Frontal cortex (tissue), 4 donors: ENCODE measurements around the gene CUL3. TPM values are rescaled to one million over a fixed set of nuclear protein-coding genes. Genes with fewer than 3 reads are reported as not detected.
A peak's percentile ranks its signal among the peaks of the same experiment; 100 is the strongest.
"Not testable (repeated sequence)": the region's sequence is repeated elsewhere in the genome, so short reads cannot be mapped to it uniquely, and the experiment has no call there.

Source experiments
- DNase-seq, 2 donors: peaks; one replicate each; pipeline ENCODE4 v3.0.0; 2012; ENCODE audit warnings: low spot score in 2 of 2
- FAIRE-seq: peaks from 2 replicates; lab custom pipeline; 2012; peaks lifted over from hg19 to GRCh38; lab: Jason Lieb, UNC
- total RNA-seq: library from RNA; depleted of rRNA; stranded (reverse); fragments of >200 nt; gene quantifications from one replicate; pipeline ENCODE4 v1.2.3, GENCODE V29; 2014
- donor health status: control.
- donor health status: control.
- donor health status: control.

Gene CUL3
- total RNA-seq, 1 donor from 2014 or later, result 95.0 TPM

DNA sequence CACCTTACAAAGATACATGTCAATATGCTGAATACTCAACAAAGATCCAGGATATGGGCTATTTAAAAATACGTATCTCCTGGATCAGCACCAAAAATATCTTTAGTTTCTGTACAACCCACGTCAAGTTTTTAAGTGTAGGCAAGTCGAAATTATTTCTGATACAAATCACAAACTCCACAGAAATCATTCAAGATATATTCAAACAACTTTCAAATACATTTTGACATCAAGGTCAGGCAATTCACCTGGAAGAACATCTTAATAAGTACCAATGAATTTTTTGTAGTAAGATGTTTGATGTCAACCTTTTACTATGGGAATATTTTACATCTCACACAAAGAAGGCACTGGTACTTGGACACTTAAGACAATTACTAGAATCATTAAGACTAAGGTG is 86.2 kb downstream of the CUL3 start:
- DNase-seq (no peak), FAIRE-seq (no peak)

DNA sequence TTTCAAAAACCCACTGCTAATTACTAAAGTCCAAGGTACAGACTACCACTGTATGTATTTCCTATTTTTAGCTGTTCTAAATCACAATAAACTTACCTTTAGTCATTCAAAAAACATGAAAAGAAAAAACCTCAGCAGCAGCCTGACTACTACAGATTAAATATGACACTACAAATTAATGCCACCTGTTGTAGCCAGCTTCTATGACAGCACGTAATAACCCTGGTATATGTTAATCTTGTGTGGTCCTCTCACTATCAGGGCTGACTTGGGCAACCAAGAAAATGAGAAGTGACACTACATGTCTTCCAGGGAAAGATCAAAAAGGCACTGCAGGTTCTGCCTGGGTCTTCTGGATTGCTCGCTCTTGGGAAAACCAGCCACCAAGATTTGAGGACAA is 92.6 kb downstream of the CUL3 start:
- DNase-seq, result no peak
- no peak for FAIRE-seq

DNA sequence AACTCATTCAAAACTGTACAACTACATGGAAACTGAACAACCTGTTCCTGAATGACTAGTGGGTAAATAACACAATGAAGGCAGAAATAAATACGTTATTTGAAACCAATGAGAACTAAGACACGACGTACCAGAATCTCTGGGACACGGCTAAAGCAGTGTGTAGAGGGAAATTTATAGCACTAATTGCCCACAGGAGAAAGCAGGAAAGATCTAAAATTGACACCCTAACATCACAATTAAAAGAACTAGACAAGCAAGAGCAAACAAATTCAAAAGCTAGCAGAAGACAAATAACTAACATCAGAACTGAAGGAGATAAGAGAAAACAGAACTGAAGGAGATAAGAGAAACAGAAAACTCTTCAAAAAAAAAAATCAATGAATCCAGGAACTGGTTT is 97.2 kb downstream of the CUL3 start:
- not testable (repeated sequence) for FAIRE-seq

DNA sequence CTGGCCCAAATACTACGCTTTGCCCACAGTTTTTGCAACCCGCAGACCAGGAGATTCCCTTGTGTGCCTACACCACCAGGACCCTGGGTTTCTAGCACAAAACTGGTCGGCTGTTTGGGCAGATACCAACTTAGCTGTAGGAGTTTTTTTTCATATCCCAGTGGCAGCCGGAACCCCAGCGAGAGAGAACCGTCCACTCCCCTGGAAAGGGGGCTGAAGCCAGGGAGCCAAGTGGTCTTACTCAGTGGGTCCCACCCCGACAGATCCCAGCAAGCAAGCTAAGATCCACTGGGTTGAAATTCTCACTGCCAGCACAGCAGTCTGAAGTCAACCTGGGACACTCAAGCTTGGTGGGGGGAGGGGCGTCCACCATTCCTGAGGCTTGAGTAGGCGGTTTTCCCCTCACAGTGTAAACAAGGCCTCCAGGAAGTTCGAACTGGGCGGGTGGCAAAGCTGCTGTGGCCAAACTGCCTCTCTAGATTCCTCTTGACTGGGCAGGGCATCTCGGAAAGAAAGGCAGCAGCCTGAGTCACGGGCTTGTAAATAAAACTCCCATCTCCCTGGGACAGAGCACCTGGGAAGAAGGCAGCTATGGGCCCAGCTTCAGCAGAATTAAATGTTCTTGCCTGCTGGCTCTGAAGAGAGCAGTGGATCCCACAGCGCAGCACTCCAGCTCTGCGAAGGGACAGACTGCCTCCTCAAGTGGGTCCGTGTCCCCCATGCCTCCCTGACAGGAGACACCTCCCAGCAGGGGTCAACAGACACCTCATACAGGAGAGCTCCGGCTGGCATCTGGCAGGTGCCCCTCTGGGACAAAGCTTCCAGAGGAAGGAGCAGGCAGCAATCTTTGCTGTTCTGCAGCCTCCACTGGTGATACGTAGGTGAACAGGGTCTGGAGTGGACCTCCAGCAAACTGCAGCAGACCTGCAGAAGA is 99.8 kb downstream of the CUL3 start:
- DNase-seq, FAIRE-seq: not testable (repeated sequence)

More for the DNA sequence above, 97.2 kb downstream of the CUL3 start:
- DNase-seq, result not testable (repeated sequence)

DNA sequence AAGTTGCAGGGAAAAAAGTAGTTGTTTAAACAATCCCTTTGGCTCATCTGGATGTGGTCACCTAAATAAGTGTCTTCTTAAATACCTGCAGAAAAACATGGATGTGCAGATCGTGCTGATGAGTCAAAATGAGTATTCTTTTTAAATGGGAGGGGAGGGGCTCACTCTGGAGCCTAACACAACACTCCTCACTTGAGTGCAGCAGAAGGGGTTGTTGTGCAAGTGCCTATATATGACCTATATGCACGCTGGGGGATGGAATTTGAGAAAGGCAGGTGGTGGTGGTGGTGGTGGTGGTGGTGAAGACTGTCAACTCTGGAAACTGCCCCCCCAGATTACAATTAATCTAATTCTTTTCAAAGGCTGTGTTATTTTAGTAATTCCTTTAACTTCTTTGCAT is 105.3 kb downstream of the CUL3 start:
- FAIRE-seq, result no peak
- no peak for DNase-seq

DNA sequence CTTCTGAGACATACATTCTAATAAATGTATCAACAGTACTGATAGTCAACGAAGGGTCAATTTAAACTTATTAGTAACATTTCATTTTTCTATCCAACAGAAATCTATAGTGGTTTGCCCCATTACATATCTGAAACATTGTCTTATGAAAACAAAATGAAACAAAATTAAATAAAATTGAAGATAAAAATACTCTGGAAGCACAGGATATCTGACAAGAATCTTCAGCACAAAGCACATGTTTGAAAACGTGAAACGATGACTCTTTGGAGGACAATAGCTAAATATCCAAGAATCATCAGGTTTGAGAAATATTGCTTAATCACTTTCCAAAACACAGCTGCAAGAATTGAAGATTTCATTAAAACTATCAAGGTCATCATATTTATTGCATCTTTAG is 112.3 kb downstream of the CUL3 start:
- FAIRE-seq (no peak), DNase-seq (no peak)

DNA sequence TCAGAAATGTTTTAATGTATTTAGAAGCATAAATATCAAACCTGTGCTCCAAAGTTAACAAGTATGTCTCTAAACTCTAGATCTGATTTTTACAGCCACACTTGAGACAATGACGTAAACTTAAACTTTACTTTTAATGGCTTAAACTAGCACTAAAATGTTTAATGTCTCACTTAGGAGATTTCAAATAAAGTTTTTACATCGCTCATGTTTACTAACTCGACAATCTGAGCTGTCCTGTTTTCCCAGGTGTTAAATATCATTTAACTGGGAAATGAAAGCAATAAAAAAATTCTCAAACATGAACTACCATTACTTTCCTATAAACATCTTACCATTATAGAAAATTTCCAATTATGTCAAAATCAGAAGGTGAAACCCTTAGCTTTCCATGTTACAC is 113.0 kb downstream of the CUL3 start:
- FAIRE-seq, result no peak
- no peak for DNase-seq

DNA sequence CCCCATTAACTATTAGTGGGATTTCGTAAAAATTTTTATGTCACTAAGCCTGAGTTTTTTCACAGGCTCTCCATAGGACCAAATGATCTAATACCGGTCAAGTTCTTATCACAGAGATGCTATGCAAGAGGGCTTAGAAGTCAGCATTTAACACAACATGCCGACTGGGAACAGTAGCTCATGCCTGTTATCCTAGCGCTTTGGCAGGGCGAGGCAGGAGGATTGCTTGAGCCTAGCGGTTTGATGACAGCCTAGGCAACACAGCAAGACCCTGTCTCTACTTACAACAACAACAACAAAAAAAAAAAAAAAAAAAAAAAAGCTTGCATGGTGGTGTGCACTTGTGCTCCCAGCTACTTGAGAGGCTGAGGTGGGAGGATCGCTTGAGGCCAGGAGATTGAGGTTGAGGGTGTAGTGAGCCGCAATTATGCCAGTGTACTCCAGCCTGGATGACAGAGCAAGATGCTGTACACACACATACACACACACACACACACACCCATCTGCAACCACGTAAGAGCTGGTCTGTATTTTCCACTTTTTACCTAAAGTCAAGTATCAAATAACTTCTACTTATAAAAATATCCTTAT is 115.7 kb downstream of the CUL3 start:
- no peak for FAIRE-seq
- no peak for DNase-seq

DNA sequence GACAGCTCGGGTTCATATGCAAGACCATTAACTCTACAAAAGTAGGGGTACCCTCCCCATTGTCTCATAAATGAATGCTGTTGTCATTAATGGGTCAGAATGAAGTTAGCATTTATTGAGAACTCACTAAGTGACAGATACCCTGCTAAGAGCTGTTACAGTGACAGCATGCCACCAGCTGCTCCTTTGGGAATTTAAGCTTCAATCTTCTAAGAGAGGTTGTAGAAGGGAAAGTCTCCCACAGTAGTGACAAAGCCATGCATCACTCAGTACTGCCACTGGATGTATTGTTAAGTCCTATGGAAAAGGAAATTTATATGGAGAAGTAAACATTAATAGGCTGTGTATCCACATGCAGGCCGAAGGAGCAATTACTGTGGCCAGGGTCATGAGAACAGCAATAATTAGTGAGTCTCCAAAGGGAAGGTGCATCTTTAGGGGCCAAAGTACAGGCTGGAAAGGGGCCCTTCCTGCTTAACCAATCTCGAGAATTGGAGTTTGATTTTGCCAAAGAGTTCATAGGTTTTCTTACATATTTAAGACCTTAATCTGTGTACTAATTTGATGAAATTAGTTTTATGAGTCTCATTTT is 118.8 kb downstream of the CUL3 start:
- no peak for FAIRE-seq

DNA sequence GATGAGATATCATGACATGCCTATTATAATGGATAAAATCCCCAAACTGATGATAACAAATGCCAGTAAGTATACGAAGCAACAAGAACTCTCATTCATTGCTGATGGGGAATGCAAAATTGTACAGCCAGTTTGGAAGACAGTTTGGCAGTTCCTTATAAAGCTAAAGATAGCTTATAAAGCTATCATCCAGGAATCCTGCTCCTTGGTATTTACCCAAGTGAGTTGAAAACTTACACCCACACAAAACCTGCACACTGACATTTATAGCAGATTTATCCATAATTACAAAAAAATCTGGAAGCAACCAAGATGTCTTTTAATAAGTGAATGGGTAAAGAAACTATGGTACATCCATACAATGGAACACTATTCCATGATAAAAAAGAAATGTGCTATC is 123.8 kb downstream of the CUL3 start:
- no peak for DNase-seq
- FAIRE-seq, result no peak

More for the DNA sequence above, 118.8 kb downstream of the CUL3 start:
- no peak for DNase-seq

DNA sequence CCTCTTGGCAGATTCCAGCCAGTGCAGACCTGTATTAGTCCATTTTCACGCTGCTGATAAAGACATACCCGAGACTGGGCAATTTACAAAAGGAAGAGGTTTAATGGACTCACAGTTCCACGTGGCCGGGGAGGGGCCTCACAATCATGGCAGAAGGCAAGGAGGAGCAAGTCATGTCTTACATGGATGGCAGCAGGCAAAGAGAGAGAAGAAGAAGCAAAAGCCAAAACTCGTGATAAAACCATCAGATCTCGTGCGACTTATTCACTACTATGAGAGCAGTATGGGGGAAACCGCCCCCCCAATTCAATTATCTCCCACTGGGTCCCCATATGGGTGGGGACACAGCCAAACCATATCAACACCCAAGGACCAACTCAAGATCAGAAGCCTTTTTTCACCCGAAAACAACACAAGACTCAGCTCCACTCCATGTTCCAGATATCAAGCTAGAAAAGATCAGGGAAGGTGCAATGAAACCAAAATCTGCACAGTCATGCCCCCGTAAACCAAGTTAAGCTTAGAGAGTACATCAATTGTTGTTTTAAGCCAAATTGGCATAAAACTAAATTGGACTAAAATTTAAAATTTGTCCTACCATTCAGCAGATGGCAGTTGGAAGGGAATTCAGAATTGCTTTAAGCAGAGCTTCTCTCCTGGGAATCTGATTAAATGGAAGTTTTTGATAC is 127.6 kb downstream of the CUL3 start:
- DNase-seq (no peak), FAIRE-seq (no peak)

DNA sequence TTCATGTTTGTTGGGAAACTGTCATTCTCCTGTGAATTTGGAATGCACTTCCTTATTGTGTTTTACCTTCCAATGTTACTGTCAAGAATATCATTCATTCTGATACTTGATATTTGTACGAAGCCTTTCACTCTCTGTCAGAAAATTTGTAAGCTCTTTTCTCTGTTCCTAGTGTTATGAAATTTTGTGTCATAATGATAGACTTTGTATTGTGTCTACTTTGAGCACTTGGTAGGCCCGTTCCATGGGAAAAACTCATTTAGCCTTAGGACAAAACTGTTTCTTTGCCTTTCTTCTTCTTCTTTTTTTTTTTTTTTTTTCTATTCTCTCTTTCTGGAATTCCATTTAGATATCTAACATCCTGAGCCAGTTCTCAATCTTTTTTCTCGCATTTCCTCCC is 131.3 kb downstream of the CUL3 start:
- DNase-seq, result no peak
- no peak for FAIRE-seq

DNA sequence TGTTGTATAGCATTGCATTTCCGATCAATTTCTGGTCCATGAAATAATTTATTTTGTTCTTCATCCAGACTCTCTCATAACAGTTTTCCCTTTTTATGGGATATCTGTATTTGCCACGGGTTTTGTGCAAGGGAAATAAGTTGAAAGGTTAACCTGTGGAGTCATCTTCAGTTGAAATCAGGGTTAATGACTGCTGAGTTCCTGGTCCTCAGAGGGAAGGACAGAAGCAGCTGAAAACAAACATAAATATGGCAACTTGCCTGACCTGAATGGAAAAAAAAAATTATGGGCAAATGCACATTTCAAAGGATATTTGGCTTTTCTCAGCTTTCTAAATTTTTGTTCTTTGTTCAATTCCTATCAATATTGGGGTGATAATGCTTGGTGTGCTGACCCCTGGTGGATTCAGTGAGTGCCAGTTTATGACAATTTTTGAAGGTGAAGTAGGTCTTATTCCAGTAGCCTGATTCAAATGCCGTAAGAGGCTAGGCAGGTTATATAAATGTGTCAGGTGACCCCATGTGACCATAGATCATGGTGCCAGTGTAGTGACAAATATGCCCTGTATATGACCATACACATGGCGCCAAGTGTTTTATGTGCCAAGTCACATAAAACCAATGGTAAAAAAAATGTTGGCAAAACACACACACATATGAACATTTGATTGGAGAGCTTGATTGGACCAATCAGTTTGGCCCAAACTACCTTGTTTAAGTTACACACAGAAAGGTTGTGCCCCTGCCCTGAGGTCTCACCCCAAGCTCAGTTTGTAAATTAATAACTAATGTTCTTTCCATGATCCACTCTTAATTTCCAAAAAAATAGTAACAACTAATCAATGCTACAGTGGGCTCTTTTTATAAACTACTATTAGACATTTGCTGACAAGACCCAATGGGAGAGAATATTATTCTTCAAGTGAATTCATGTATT is 135.7 kb downstream of the CUL3 start:
- DNase-seq (no peak), FAIRE-seq (no peak)

DNA sequence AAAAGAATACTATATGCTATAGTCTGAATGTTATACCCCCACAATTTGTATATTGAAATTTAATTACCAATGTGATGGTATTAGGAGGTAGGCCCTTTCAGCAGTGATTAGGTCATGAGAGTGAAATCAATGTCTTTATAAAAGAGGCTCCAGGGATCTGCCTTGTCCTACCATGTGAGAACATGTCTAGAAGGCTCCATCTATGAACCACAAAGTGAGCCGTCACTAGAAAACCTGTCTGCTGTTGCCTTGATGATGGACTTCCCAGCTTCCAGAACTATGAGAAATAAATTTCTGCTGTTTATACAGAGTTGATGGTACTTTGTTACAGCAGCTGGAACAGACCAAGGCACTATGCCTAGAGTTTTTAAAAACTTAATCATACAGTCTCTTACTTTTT is 136.9 kb downstream of the CUL3 start:
- no peak for FAIRE-seq
- no peak for DNase-seq

DNA sequence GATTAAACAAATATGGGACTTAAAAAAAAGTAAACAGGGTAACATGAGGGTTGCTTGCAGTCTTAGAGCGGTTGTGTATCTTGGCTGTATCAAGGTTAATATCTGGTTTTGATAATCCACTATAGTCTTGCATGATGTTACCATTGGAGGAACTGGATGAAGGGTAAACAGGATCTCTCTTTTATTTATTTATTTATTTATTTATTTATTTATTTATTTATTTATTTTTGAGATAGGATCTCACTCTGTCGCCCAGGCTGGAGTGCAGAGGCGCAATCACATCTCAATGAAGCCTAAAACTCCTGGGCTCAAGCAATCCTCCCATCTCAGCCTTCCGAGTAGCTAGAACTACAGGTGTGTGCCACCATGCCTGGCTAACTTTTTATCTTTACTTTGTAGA is 140.4 kb downstream of the CUL3 start:
- FAIRE-seq (no peak), DNase-seq (no peak)

DNA sequence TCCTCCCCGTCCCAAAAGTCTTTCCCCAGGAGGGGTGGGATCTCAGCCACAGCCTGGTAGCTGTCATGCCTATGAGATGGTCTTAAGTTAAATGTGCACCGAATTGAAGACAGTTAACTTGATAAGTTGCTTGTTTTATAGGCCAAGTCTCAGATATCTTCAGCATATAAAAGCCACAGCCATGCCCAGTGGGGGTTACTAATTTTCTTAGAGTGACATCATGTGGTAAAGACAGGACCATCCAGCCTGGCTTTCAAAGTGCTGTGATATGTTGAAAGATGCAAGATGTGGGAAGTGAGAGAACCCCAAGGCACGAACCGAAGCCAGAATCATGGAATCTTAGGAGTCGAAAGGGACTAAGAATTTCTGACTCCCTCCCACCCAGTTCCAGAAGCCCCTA is 141.1 kb downstream of the CUL3 start:
- no peak for DNase-seq
- no peak for FAIRE-seq

DNA sequence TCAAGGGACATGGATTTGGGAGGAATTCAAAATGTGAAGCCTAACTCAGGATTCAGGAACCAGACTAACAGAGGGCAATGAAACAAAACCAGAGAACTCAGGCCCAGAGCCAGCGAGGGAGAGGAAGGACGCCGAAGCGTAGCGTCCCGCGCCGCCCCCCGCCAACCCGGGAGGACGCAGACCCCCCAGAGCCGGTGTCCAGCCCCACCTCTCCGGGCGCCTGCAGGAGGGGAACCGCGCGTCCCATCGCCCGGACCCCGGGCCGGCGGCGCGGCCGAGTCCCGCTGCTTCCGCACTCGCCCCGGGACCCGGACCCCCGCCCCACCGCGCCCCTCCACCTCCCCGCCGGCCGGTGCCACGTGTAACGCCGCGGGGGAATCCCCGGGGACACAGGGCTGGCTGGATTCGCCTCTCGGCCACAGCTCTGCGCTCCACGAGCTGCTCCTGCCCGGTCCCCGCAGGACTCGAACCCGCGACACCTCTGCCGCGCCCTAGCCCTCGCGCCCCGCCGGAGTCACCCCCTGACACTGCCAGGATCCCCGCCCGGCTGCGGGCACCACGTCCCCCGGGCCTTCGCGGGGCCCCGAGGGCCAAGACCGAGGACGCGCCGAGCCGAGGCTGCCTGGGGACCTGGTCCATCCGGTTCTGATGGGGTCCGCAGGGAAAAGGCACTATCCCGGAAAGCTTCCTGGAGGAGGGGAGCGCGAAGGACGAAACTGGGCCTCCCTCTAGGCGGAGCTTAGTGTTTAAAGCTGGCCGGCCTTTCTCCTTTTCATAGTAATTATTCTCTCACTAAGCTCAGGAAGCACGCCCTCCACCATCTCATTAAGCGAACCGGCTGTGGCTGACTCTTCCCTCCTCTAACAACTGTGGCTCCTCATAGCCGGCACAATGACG is 142.8 kb downstream of the CUL3 start:
- DNase-seq (peak in 1 of 2 donors; percentile 22), FAIRE-seq (no peak)

DNA sequence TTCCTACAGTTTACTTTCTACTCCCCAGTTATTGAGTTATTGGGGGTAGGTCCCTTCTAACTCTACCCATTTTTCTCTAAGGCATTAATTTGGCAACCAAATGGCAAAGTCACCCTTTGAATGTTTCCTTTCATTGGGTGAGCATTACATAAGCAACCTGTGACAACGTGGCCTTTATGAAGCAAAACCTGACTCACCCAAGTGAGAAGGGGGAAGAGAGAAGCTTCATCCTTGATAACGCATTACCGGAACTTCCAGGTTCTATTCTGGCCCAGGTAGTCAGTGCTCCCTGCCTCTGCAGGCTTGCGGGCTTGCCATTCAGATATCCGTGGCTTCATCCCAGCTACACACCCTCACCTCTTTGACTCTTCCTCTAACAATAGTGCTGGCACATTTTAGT is 144.2 kb downstream of the CUL3 start:
- DNase-seq, result no peak
- no peak for FAIRE-seq
